Muscle layer of duodenum (tissue), 2 donors: ENCODE data around the gene SPATA32.

ENCODE experiments used
- H3K27ac ChIP-seq: one replicate; pipeline ENCODE4 v1.7.0; 2013; ENCODE audit warnings: mild to moderate bottlenecking, low read length
- H3K27me3 ChIP-seq: one replicate; pipeline ENCODE4 v1.7.0; 2013; ENCODE audit warnings: low read depth, mild to moderate bottlenecking, control low read depth, low read length
- H3K36me3 ChIP-seq, 2 donors: one replicate each; pipeline ENCODE4 v1.7.0; 2013; ENCODE audit warnings: low read length in 2 of 2, control low read depth in 1 of 2, mild to moderate bottlenecking in 1 of 2; ENCODE audit not compliant: insufficient read depth in 2 of 2, control insufficient read depth in 1 of 2
- H3K4me1 ChIP-seq, 2 donors: one replicate each; pipeline ENCODE4 v1.7.0; 2013; ENCODE audit warnings: low read length in 2 of 2, mild to moderate bottlenecking in 2 of 2, control low read depth in 1 of 2, moderate library complexity in 1 of 2; ENCODE audit not compliant: insufficient read depth in 2 of 2, control insufficient read depth in 1 of 2
- H3K4me3 ChIP-seq, 2 donors: one replicate each; pipeline ENCODE4 v1.7.0; 2013; ENCODE audit warnings: low read length in 2 of 2, low read depth in 1 of 2, mild to moderate bottlenecking in 1 of 2
- H3K9me3 ChIP-seq, 2 donors: one replicate each; pipeline ENCODE4 v1.7.0; 2013; ENCODE audit warnings: low read length in 2 of 2, control low read depth in 1 of 2, mild to moderate bottlenecking in 1 of 2; ENCODE audit not compliant: control insufficient read depth in 1 of 2
- donor health status: healthy.

The SPATA32 gene

DNA sequence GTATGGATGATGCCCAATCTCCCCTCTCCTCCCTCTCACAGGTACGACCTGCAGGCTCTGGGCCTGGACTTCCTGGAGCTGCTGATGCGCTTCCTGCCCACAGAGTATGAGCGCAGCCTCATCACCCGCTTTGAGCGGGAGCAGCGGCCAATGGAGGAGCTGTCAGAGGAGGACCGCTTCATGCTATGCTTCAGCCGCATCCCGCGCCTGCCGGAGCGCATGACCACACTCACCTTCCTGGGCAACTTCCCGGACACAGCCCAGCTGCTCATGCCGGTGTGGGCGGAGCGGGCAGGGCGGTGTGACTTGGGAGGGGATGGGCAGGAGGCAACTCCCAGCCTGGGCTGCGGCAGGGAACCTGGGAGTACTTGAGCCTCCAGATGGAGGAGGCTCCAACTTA is 18.1 kb downstream of the SPATA32 start:
- peaks cover under 1 to 24% of the 10 kb centered on the region in 2 donors for H3K36me3 ChIP-seq
- H3K9me3 ChIP-seq: no peaks in the 10 kb centered on the region
- H3K4me3 ChIP-seq: no peak overlapping the region
- H3K4me1 ChIP-seq: peaks cover 0 to 31% of the 10 kb centered on the region in 2 donors
- H3K27ac ChIP-seq: no peak overlapping the region
- no peaks in the 10 kb centered on the region for H3K27me3 ChIP-seq

DNA sequence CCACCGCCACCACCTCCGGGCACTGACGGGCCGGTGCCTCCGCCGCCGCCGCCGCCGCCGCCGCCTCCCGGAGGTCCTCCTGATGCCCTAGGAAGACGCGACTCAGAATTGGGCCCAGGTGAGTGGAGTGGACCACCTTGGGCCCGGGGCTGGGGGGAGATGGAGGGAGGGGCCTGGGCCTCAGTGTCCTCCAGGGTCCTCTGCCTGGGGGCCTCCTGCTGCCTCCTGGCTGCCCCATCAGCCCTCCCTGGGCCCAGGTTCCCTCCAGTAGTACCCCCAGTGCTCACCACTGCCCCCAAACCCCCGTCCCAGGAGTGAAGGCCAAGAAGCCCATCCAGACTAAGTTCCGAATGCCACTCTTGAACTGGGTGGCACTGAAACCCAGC is 19.9 kb downstream of the SPATA32 start:
- no peaks in the 10 kb centered on the region for H3K27me3 ChIP-seq
- H3K9me3 ChIP-seq: no peaks in the 10 kb centered on the region
- peaks cover 12 to 27% of the 10 kb centered on the region in 2 donors for H3K36me3 ChIP-seq
- peaks cover 0 to 18% of the 10 kb centered on the region in 2 donors for H3K4me1 ChIP-seq
- no peak overlapping the region for H3K27ac ChIP-seq
- H3K4me3 ChIP-seq: no peak overlapping the region

DNA sequence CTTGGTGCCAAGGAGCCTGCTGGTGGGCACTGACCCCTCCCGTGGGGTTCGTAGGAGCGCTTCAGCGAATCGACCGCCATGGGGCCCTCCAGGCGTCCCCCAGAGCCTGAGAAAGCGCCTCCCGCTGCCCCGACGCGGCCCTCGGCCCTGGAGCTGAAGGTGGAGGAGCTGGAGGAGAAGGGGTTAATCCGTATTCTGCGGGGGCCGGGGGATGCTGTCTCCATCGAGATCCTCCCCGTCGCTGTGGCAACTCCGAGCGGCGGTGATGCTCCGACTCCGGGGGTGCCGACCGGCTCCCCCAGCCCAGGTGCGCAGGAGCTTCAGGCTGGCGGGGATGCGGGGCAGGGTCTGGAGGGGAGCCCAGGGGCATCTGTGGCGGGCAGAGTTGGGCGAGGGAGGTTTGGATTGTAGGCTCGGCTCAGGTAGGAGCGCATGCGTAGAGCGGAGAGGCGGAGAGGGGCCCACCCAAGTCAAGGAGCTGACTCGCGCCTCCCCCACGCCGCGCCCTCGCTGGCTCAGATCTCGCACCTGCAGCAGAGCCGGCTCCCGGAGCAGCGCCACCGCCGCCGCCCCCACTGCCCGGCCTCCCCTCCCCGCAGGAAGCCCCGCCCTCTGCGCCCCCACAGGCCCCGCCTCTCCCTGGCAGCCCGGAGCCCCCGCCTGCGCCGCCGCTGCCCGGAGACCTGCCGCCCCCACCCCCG is 20.4 kb downstream of the SPATA32 start:
- Histone ChIP-seq H3K36me3 (peaks cover 12 to 27% of the 10 kb centered on the region in 2 donors), H3K27ac (no peak overlapping the region), H3K27me3 (no peaks in the 10 kb centered on the region), H3K9me3 (no peaks in the 10 kb centered on the region), H3K4me3 (no peak overlapping the region), H3K4me1 (peaks cover 0 to 13% of the 10 kb centered on the region in 2 donors)

DNA sequence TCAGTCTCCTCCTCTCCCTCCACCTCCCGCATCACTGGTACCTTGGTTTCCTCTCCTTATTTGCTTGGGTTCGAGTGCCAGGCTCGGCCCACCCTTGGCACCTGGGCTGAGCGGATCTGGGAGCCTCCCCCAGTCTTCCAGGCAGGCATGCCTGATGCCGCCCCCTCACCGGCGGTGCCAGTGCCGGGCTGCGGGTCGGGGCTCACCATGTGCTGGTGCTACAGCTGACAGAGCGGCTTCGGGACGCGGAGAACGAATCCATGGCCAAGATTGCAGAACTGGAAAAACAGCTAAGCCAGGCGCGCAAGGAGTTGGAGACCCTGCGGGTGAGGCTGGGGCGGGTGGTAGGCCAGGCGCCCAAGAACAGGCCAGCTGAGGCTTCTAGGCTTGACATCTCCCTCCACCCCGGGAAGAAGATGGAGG is 21.0 kb downstream of the SPATA32 start:
- no peaks in the 10 kb centered on the region for H3K27me3 ChIP-seq
- H3K36me3 ChIP-seq: peaks cover 12 to 27% of the 10 kb centered on the region in 2 donors
- H3K4me3 ChIP-seq: no peak overlapping the region
- peaks cover 0 to 10% of the 10 kb centered on the region in 2 donors for H3K4me1 ChIP-seq
- H3K27ac ChIP-seq: no peak overlapping the region
- no peaks in the 10 kb centered on the region for H3K9me3 ChIP-seq

DNA sequence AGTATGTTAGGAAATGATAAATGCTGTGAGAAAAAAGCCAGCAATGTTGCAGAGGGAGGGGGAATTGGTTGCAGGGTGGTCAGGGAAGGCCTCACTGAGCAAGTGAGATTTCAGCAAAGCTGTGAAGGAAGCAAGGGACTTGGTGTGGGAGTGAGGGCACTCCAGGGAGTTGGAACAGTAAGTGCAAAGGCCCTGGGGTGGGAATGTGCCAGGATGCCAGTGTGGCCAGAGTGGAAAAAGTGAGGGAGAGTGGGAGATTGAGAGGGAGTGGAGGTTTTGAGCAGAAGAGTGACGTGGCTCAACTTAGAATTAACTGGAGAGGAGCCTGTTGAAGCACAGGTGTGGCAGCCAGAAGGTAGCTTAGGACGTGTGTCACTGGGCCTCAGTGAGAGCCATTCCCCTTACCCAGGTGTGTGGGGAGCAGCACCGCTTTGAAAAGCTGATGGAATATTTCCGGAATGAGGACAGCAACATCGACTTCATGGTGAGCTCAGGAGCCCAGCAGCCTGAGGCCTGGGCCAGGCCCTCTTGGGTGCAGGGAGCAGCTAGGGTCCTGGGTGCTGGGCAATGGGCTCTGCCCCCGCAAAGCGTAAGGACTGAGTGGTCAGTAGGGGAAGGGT is 23.6 kb downstream of the SPATA32 start:
- no peaks in the 10 kb centered on the region for H3K9me3 ChIP-seq
- no peak overlapping the region for H3K4me3 ChIP-seq
- H3K36me3 ChIP-seq: peaks cover 4 to 12% of the 10 kb centered on the region in 2 donors
- H3K27me3 ChIP-seq: no peaks in the 10 kb centered on the region
- H3K27ac ChIP-seq: no peak overlapping the region
- peaks cover 0 to 10% of the 10 kb centered on the region in 2 donors for H3K4me1 ChIP-seq

DNA sequence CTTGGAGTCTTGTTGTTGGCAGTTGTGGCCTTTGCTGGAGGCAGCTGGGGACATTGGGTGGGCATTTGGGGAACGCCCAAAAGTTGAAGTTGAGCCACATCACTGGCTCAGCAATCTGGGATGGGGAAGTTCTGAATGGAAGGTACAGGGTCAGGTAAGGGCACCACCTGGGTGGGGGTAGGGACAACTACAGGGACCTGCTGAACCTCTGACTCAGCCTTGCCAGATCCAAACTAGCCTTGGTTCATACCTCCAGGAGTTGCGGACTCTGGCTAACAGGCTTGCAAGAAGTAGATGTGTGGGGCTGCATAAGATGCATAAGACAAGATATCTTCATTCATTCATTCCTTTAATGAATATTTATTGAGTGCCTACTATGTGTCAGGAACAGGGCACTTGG is 24.2 kb downstream of the SPATA32 start:
- Histone ChIP-seq H3K36me3 (peaks cover 3 to 12% of the 10 kb centered on the region in 2 donors), H3K4me3 (no peak overlapping the region), H3K27me3 (no peaks in the 10 kb centered on the region), H3K4me1 (peaks cover 0 to 10% of the 10 kb centered on the region in 2 donors), H3K27ac (no peak overlapping the region), H3K9me3 (no peaks in the 10 kb centered on the region)

DNA sequence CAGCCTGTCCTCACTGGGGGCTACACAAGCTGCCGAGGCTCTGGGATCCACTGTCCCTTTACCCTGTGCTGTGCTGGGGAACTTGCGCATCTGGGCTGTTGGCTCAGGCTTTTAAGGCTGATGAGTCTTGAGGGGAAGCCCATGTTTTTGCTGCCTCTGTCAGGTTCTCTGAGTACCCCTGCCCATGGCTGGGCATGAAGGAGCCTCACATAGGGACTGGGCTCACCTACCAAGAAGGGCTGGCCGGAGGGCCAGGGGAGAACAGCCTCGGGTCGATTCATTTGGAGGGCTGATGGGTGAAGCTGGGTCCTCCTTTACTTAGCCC is 25.6 kb downstream of the SPATA32 start:
- Histone ChIP-seq H3K4me1 (peaks cover 0 to 7% of the 10 kb centered on the region in 2 donors), H3K4me3 (no peak overlapping the region), H3K27me3 (no peaks in the 10 kb centered on the region), H3K9me3 (no peaks in the 10 kb centered on the region), H3K36me3 (peaks cover 3 to 12% of the 10 kb centered on the region in 2 donors), H3K27ac (no peak overlapping the region)

DNA sequence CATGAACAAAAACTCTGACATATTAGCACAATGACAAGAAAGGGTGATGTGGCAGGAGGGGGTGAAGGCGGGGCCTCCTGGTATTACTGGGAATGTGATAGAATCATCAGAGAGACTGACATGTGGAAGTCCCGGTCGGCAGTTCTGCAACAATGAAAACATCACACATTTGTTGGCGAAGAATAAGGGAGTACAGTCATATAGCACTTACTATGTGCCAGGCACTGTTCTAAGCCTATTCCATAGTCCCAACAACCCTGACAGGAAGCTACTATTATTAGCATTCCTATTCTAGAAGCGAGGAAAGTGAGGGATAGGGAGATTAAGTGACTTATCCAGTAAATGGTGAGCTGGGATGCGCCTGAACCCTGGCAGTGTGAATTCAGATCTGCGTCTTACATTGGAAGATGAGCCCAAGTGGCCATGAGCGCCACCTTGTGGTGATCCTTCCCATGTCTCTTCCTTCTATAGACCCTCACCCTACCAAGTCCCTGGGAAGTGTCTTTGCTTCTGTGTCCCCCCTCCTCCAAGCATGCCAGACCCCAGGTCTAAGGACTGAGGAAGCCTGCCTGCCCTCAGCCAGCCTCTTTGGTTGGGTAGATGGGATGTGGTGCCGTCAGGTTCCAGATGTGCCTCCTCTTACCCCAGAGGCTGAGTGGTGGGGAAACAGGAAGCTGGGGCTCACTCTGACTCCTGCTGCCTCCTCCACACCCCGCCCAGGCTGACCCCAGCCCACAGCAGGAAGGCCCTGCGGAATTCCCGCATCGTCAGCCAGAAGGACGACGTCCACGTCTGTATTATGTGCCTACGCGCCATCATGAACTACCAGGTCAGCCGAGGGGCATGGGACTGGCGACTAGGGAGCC is 26.2 kb downstream of the SPATA32 start:
- H3K27ac ChIP-seq: no peak overlapping the region
- peaks cover 1 to 7% of the 10 kb centered on the region in 2 donors for H3K4me1 ChIP-seq
- no peaks in the 10 kb centered on the region for H3K9me3 ChIP-seq
- H3K27me3 ChIP-seq: no peaks in the 10 kb centered on the region
- no peak overlapping the region for H3K4me3 ChIP-seq
- H3K36me3 ChIP-seq: peaks cover 3 to 12% of the 10 kb centered on the region in 2 donors

DNA sequence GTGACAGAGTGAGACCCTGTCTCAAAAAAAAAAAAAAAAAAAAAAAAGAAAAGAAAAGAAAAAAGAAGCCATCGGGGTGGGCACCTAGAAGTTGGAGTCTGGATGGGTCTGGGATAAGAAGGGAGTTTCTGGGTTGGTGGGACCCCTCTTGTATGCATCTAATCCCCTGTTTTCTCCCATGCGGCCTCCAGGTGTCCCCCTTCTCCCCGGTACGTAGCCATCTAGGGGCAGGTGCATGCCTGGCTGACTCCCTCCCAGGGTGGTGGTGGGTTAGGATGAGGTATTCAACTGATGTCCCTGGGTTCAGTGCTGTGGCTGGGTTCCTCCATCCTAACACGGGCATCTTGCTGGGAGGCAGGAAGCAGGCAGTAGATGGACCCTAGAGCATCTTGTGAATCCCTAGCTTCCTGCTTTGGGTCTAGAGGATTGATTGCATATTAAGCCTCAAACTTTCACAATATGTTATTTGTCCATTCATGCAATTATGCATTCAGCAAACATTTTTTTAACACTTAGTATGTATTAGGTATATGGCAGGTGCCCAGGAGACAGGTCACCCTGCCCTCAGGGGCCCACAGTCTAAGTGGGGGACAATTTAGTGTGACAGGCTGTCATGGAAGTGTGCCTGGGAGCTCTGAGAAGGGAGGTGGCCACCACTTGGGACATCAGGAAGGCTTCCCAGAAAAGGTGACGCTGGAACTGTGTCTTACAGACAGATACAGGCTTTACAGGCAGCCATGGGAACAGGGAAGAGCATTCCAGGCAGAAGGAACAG is 27.1 kb downstream of the SPATA32 start:
- Histone ChIP-seq H3K36me3 (peaks cover 3 to 12% of the 10 kb centered on the region in 2 donors), H3K4me3 (no peak overlapping the region), H3K9me3 (no peaks in the 10 kb centered on the region), H3K4me1 (peaks cover 9 to 15% of the 10 kb centered on the region in 2 donors), H3K27me3 (no peaks in the 10 kb centered on the region), H3K27ac (no peak overlapping the region)

DNA sequence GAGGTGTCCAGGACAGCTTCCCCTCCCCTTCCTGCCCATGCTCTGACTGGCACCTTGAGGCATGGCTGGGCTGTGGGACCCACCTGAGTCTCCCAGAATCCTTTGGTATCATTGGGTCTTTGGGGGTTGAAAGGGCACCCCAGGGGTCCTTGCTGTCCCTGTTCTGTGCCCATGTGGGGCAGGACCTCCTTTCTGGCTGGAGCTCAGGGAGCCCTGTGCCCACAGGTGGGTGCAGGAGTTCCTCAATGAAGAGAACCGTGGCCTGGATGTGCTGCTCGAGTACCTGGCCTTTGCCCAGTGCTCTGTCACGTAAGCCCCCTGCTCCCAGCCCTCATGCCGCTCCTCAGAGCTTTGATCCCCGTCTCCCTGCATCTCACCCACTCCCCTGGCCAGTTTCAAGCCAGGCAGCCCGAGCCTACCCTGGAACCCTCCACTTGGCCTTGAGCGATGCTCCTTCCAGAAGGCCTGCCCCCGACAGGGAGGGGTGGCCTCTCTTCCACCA is 28.4 kb downstream of the SPATA32 start:
- H3K9me3 ChIP-seq: no peaks in the 10 kb centered on the region
- H3K27me3 ChIP-seq: no peaks in the 10 kb centered on the region
- H3K4me3 ChIP-seq: no peak overlapping the region
- H3K27ac ChIP-seq: no peak overlapping the region
- H3K36me3 ChIP-seq: peaks cover under 1 to 8% of the 10 kb centered on the region in 2 donors
- peaks cover 13 to 18% of the 10 kb centered on the region in 2 donors for H3K4me1 ChIP-seq
